DOHH2 (cell line): ENCODE measurements around the gene ABCB8.

Experiments used
- H3F3A ChIP-seq: fragments of 200-600 bp; sonication (generic), shearing (Covaris generic); 2 replicates; pipeline ENCODE4 v1.6.0; 2016; ENCODE audit warnings: antibody characterized with exemption, mild to moderate bottlenecking; ENCODE audit not compliant: control insufficient read depth, insufficient read depth
- H3K27ac ChIP-seq: fragments of 200-600 bp; sonication (generic); 2 replicates; pipeline ENCODE4 v1.5.1; 2014; ENCODE audit warnings: low read depth, mild to moderate bottlenecking, low read length, moderate library complexity
- H3K27me3 ChIP-seq: fragments of 200-600 bp; sonication (generic); 2 replicates; pipeline ENCODE4 v1.6.1; 2014; ENCODE audit warnings: mild to moderate bottlenecking, low read length, mixed read lengths; ENCODE audit not compliant: control insufficient read depth
- H3K36me3 ChIP-seq: fragments of 200-600 bp; sonication (generic); 2 replicates; pipeline ENCODE4 v1.6.1; 2014; ENCODE audit warnings: mild to moderate bottlenecking, low read length, moderate library complexity, mixed read lengths; ENCODE audit not compliant: control insufficient read depth
- H3K4me1 ChIP-seq: fragments of 200-600 bp; sonication (generic); 2 replicates; pipeline ENCODE4 v1.6.1; 2014; ENCODE audit warnings: mild to moderate bottlenecking, low read length, mixed read lengths; ENCODE audit not compliant: control insufficient read depth
- H3K4me2 ChIP-seq: fragments of 200-600 bp; sonication (generic); 2 replicates; pipeline ENCODE4 v1.6.0; 2014; ENCODE audit warnings: mild to moderate bottlenecking, low read length, moderate library complexity
- H3K4me3 ChIP-seq: fragments of 200-600 bp; sonication (generic); 2 replicates; pipeline ENCODE4 v1.5.1; 2014; ENCODE audit warnings: mild to moderate bottlenecking, low read length, mixed read lengths
- H3K79me2 ChIP-seq: fragments of 200-600 bp; sonication (generic); 2 replicates; pipeline ENCODE4 v1.6.1; 2014; ENCODE audit warnings: mild to moderate bottlenecking, low read length, mixed read lengths; ENCODE audit not compliant: control insufficient read depth
- H3K9me2 ChIP-seq: fragments of 200-600 bp; sonication (generic); replicated peaks from 2 replicates; pipeline ENCODE4 v1.6.1; 2014; ENCODE audit warnings: mild to moderate bottlenecking, low read length, mixed read lengths; ENCODE audit not compliant: control insufficient read depth
- H3K9me3 ChIP-seq: fragments of 200-600 bp; sonication (generic); 2 replicates; pipeline ENCODE4 v1.6.1; 2014; ENCODE audit warnings: antibody characterized with exemption, low read length, mixed read lengths; ENCODE audit not compliant: control insufficient read depth, insufficient read depth
- H4K20me1 ChIP-seq: fragments of 200-600 bp; sonication (generic); 2 replicates; pipeline ENCODE4 v1.6.0; 2014; ENCODE audit warnings: low read depth, mild to moderate bottlenecking, antibody characterized with exemption, low read length, moderate library complexity; ENCODE audit not compliant: control insufficient read depth, insufficient read depth
- EZH2phosphoT487 ChIP-seq: fragments of 200-600 bp; sonication (generic); IDR thresholded peaks from 2 replicates; pipeline ENCODE4 v1.6.1; 2017; ENCODE audit warnings: borderline replicate concordance, mild to moderate bottlenecking, antibody characterized with exemption, low read length, moderate library complexity, mixed read lengths
- TF ChIP-seq, protein P1 (sequence below): fragments of 200-600 bp; sonication (generic); IDR thresholded peaks from one replicate; pipeline ENCODE4 v1.5.1; 2014; ENCODE audit warnings: antibody characterized with exemption, mild to moderate bottlenecking, low read depth, low read length; ENCODE audit not compliant: poor library complexity, severe bottlenecking

ABCB8 gene

DNA sequence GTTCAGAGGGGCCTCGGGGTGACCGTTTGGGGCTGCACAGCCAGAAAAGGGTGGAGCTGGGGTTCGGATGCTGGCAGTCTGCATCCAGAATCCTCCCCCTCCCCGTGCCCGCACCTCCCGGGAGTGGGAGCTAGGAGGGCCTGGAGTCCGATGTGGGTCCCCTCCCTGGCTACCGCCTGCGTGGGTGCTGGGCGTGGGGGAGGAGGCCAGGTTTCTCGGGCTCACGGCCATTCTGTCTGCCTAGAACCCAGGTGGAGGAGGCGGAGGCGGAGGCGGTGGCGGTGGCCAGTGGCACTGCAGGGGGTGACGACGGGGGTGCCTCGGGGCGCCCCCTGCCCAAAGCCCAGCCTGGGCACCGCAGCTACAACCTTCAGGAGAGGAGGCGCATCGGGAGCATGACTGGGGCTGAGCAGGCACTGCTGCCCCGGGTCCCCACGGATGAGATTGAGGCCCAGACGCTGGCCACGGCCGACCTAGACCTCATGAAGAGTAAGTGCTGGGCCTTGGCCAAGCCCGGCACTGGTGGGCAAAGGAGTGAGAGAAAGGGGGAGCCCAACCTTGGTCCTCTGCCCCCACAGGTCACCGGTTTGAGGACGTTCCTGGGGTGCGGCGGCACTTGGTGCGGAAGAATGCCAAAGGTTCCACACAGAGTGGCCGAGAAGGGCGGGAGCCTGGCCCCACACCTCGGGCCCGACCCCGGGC, 38.2 kb downstream of the ABCB8 start:
- Histone ChIP-seq H3K4me3 (no peak overlapping the region), H3K27me3 (no peaks in the 10 kb centered on the region), H3K9me3 (no peaks in the 10 kb centered on the region), H3F3A (no peaks in the 10 kb centered on the region), H3K9me2 (no peaks in the 10 kb centered on the region), H3K4me1 (peaks cover under 1% of the 10 kb centered on the region; the same call in 1 of the 2 replicates), H4K20me1 (no peaks in the 10 kb centered on the region), H3K36me3 (peaks cover 83% of the 10 kb centered on the region), H3K4me2 (no peak overlapping the region), H3K27ac (no peak overlapping the region), H3K79me2 (peaks cover 11% of the 10 kb centered on the region)
- no peak for TF ChIP-seq EZH2phosphoT487
- TF ChIP-seq, protein P1, sequence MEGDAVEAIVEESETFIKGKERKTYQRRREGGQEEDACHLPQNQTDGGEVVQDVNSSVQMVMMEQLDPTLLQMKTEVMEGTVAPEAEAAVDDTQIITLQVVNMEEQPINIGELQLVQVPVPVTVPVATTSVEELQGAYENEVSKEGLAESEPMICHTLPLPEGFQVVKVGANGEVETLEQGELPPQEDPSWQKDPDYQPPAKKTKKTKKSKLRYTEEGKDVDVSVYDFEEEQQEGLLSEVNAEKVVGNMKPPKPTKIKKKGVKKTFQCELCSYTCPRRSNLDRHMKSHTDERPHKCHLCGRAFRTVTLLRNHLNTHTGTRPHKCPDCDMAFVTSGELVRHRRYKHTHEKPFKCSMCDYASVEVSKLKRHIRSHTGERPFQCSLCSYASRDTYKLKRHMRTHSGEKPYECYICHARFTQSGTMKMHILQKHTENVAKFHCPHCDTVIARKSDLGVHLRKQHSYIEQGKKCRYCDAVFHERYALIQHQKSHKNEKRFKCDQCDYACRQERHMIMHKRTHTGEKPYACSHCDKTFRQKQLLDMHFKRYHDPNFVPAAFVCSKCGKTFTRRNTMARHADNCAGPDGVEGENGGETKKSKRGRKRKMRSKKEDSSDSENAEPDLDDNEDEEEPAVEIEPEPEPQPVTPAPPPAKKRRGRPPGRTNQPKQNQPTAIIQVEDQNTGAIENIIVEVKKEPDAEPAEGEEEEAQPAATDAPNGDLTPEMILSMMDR: no peak

DNA sequence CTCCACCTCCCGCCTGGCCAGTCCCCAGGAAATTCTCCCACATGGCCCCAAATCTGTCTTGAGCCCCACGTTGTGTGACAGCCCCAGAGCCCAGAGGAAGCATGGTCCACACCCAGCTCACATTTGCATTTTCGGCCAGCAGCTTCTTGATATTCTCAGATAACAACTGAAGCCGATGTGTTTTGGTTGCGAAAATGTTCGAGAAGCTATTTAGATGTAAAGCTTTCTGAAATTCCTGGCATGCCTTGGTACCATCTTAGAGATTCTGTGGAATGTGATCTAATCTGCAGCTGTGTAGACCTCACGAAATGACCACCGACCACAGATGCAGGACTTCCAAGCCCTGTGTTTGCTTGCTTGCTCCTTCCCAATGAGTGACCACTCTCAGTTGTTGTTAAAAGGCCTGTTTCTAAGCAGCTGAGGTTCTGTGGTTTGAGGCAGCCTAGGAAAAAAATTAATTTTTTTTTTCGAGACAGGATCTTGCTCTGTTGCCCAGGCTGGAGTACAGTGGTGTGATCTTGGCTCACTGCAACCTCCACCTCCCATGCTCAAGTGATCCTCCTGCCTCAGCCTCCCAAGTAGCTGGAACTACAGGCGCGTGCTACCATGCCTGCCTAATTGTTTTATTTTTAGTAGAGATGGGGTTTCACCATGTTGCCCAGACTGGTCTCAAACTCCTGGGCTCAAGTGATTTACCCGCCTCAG, 40.0 kb downstream of the ABCB8 start:
- H3K4me1 ChIP-seq: no peaks in the 10 kb centered on the region
- no peaks in the 10 kb centered on the region for H4K20me1 ChIP-seq
- H3K9me3 ChIP-seq: no peaks in the 10 kb centered on the region
- H3K79me2 ChIP-seq: no peaks in the 10 kb centered on the region
- no peak overlapping the region for H3K27ac ChIP-seq
- H3K4me3 ChIP-seq: no peak overlapping the region
- no peaks in the 10 kb centered on the region for H3K9me2 ChIP-seq
- no peaks in the 10 kb centered on the region for H3K27me3 ChIP-seq
- TF ChIP-seq, protein P1: no peak
- no peak for TF ChIP-seq EZH2phosphoT487
- H3K36me3 ChIP-seq: peaks cover 74% of the 10 kb centered on the region
- no peaks in the 10 kb centered on the region; the same call in 1 of the 2 replicates for H3F3A ChIP-seq
- H3K4me2 ChIP-seq: no peak overlapping the region

DNA sequence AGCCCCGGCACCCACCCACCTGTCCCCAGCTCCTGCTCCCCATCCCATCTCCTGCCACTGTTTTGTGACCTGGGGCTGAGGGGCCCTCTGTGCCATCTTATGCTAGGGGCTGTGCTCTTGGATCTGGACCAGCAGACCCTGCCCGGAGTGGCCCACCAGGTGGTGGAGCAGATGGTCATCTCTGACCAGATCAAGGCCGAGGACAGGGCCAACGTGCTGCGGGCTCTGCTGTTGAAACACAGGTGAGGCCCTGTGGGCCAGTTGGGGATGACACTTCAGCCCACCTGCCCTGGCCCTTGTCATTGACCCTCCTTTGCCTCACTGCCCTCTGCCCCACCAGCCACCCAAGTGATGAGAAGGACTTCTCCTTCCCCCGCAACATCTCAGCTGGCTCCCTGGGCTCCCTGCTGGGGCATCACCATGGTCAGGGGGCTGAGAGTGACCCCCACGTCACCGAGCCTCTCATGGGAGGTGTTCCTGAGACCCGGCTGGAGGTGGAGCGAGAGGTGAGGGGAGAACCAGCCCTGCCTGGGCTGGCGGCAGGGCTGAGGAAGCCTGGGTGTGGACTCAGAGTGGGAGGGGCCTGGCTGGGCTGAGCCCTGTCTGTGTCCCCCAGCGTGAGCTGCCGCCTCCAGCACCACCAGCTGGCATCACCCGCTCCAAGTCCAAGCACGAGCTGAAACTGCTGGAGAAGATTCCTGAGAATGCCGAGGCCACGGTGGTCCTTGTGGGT, 41.8 kb downstream of the ABCB8 start:
- Histone ChIP-seq H3F3A (no peaks in the 10 kb centered on the region; the same call in 1 of the 2 replicates), H3K9me2 (no peaks in the 10 kb centered on the region), H3K4me1 (no peaks in the 10 kb centered on the region), H3K27me3 (no peaks in the 10 kb centered on the region), H3K36me3 (peaks cover 80% of the 10 kb centered on the region), H4K20me1 (no peaks in the 10 kb centered on the region), H3K4me2 (no peak overlapping the region), H3K27ac (no peak overlapping the region), H3K9me3 (no peaks in the 10 kb centered on the region), H3K4me3 (no peak overlapping the region), H3K79me2 (no peaks in the 10 kb centered on the region)
- TF ChIP-seq, protein P1: no peak
- TF ChIP-seq EZH2phosphoT487: no peak
